ENCODE measurements around the gene ZNF467.
A peak's percentile ranks its signal among the peaks of the same experiment; 100 is the strongest.

ZNF467 gene

GRCh38 chr7:149793261-149793660 lies 19.9 kb upstream of the ZNF467 start:
- Histone ChIP-seq H2BK120ac (ENCODE audit: low read depth, low read length) (no peak overlapping the region), H3K4me2 (ENCODE audit: low read length) (no peak overlapping the region), H3K9ac (ENCODE audit: low read length) (no peak overlapping the region), H3K56ac (ENCODE audit: low read length) (no peak overlapping the region), H3K23ac (ENCODE audit: low read length) (no peak overlapping the region), H4K5ac (ENCODE audit: low read length) (no peak overlapping the region), H2AK5ac (ENCODE audit: low read length) (no peak overlapping the region), H3K27me3 (ENCODE audit: insufficient read depth, low read length, poor library complexity) (peaks cover 8% of the 10 kb centered on the region), H3K79me1 (ENCODE audit: low read length) (no peaks in the 10 kb centered on the region), H3K79me2 (ENCODE audit: control insufficient read depth, insufficient read depth, low read length) (no peaks in the 10 kb centered on the region), H2BK15ac (replicated peaks; ENCODE audit: low read depth) (no peak overlapping the region), H3K4me3 (ENCODE audit: low read length) (no peak overlapping the region), H4K8ac (ENCODE audit: low read depth, low read length) (no peak overlapping the region), H3K18ac (ENCODE audit: low read length) (no peak overlapping the region), H3K4me1 (ENCODE audit: control insufficient read depth, low read depth, low read length) (no peaks in the 10 kb centered on the region), H3K36me3 (ENCODE audit: control insufficient read depth, insufficient read depth, low read length) (no peaks in the 10 kb centered on the region), H2BK5ac (ENCODE audit: low read length) (no peak overlapping the region), H3K27ac (ENCODE audit: low read depth, low read length) (no peak overlapping the region), H3K4ac (ENCODE audit: low read depth, low read length) (no peak overlapping the region)
- no peak for DNase-seq
- no CpG with 5 or more reads among the region's 10 CpGs for WGBS (ENCODE audit: extremely low coverage, insufficient coverage, low lambda C conversion rate)

- WGBS (ENCODE audit: extremely low coverage, insufficient coverage, low lambda C conversion rate): no CpG with 5 or more reads among the region's 15 CpGs
- Histone ChIP-seq H3K27me3 (ENCODE audit: insufficient read depth, low read length, poor library complexity) (peaks cover 10% of the 10 kb centered on the region), H3K4me3 (ENCODE audit: low read length) (no peak overlapping the region), H3K79me1 (ENCODE audit: low read length) (no peaks in the 10 kb centered on the region), H3K4ac (ENCODE audit: low read depth, low read length) (no peak overlapping the region), H3K18ac (ENCODE audit: low read length) (no peak overlapping the region), H4K8ac (ENCODE audit: low read depth, low read length) (no peak overlapping the region), H3K27ac (ENCODE audit: low read depth, low read length) (no peak overlapping the region), H3K9ac (ENCODE audit: low read length) (no peak overlapping the region), H3K4me2 (ENCODE audit: low read length) (no peak overlapping the region), H3K56ac (ENCODE audit: low read length) (no peak overlapping the region), H3K36me3 (ENCODE audit: control insufficient read depth, insufficient read depth, low read length) (no peaks in the 10 kb centered on the region), H2AK5ac (ENCODE audit: low read length) (no peak overlapping the region), H3K23ac (ENCODE audit: low read length) (no peak overlapping the region), H3K79me2 (ENCODE audit: control insufficient read depth, insufficient read depth, low read length) (no peaks in the 10 kb centered on the region), H3K4me1 (ENCODE audit: control insufficient read depth, low read depth, low read length) (no peaks in the 10 kb centered on the region), H4K5ac (ENCODE audit: low read length) (no peak overlapping the region), H2BK5ac (ENCODE audit: low read length) (no peak overlapping the region), H2BK120ac (ENCODE audit: low read depth, low read length) (no peak overlapping the region), H2BK15ac (replicated peaks; ENCODE audit: low read depth) (no peak overlapping the region)
- DNase-seq: no peak
Measured at GRCh38 chr7:149792220-149792595, 18.8 kb upstream of the ZNF467 start.

GRCh38 chr7:149791411-149792219 lies 18.2 kb upstream of the ZNF467 start:
- no peak overlapping the region for H3K9ac ChIP-seq (ENCODE audit: low read length)

GRCh38 chr7:149790754-149791360 lies 17.5 kb upstream of the ZNF467 start:
- no CpG with 5 or more reads among the region's 14 CpGs for WGBS (ENCODE audit: extremely low coverage, insufficient coverage, low lambda C conversion rate)
- no peak overlapping the region for H3K4ac ChIP-seq (ENCODE audit: low read depth, low read length)
- H3K4me2 ChIP-seq (ENCODE audit: low read length): no peak overlapping the region
- no peak overlapping the region for H3K27ac ChIP-seq (ENCODE audit: low read depth, low read length)
- no peak overlapping the region for H2BK120ac ChIP-seq (ENCODE audit: low read depth, low read length)
- no peak for DNase-seq
- no peaks in the 10 kb centered on the region for H3K79me2 ChIP-seq (ENCODE audit: control insufficient read depth, insufficient read depth, low read length)
- H2BK5ac ChIP-seq (ENCODE audit: low read length): no peak overlapping the region
- peak overlapping the region; percentile 45 for H3K23ac ChIP-seq (ENCODE audit: low read length)
- H3K79me1 ChIP-seq (ENCODE audit: low read length): no peaks in the 10 kb centered on the region
- no peak overlapping the region for H4K5ac ChIP-seq (ENCODE audit: low read length)
- no peak overlapping the region for H3K4me3 ChIP-seq (ENCODE audit: low read length)
- no peak overlapping the region for H2BK15ac ChIP-seq (replicated peaks; ENCODE audit: low read depth)
- H2AK5ac ChIP-seq (ENCODE audit: low read length): no peak overlapping the region
- H3K4me1 ChIP-seq (ENCODE audit: control insufficient read depth, low read depth, low read length): no peaks in the 10 kb centered on the region
- H3K36me3 ChIP-seq (ENCODE audit: control insufficient read depth, insufficient read depth, low read length): no peaks in the 10 kb centered on the region
- no peak overlapping the region for H3K56ac ChIP-seq (ENCODE audit: low read length)
- peaks cover 10% of the 10 kb centered on the region for H3K27me3 ChIP-seq (ENCODE audit: insufficient read depth, low read length, poor library complexity)
- no peak overlapping the region for H3K18ac ChIP-seq (ENCODE audit: low read length)
- H3K9ac ChIP-seq (ENCODE audit: low read length): no peak overlapping the region
- no peak overlapping the region for H4K8ac ChIP-seq (ENCODE audit: low read depth, low read length)

More at GRCh38 chr7:149791411-149792219, 18.2 kb upstream of the ZNF467 start:
- no peak overlapping the region for H2BK120ac ChIP-seq (ENCODE audit: low read depth, low read length)
- no peak overlapping the region for H3K18ac ChIP-seq (ENCODE audit: low read length)
- no peaks in the 10 kb centered on the region for H3K4me1 ChIP-seq (ENCODE audit: control insufficient read depth, low read depth, low read length)
- H2BK15ac ChIP-seq (replicated peaks; ENCODE audit: low read depth): no peak overlapping the region
- H3K4me2 ChIP-seq (ENCODE audit: low read length): no peak overlapping the region
- no peak overlapping the region for H3K56ac ChIP-seq (ENCODE audit: low read length)
- H3K27me3 ChIP-seq (ENCODE audit: insufficient read depth, low read length, poor library complexity): peaks cover 10% of the 10 kb centered on the region
- H3K4me3 ChIP-seq (ENCODE audit: low read length): no peak overlapping the region
- H3K79me1 ChIP-seq (ENCODE audit: low read length): no peaks in the 10 kb centered on the region
- no peak overlapping the region for H4K8ac ChIP-seq (ENCODE audit: low read depth, low read length)
- no peak for DNase-seq
- no peak overlapping the region for H2AK5ac ChIP-seq (ENCODE audit: low read length)
- no peak overlapping the region for H4K5ac ChIP-seq (ENCODE audit: low read length)
- no CpG with 5 or more reads among the region's 21 CpGs for WGBS (ENCODE audit: extremely low coverage, insufficient coverage, low lambda C conversion rate)
- peak overlapping the region; percentile 26 for H3K27ac ChIP-seq (ENCODE audit: low read depth, low read length)
- no peak overlapping the region for H2BK5ac ChIP-seq (ENCODE audit: low read length)
- no peaks in the 10 kb centered on the region for H3K36me3 ChIP-seq (ENCODE audit: control insufficient read depth, insufficient read depth, low read length)
- H3K79me2 ChIP-seq (ENCODE audit: control insufficient read depth, insufficient read depth, low read length): no peaks in the 10 kb centered on the region
- no peak overlapping the region for H3K23ac ChIP-seq (ENCODE audit: low read length)
- H3K4ac ChIP-seq (ENCODE audit: low read depth, low read length): no peak overlapping the region

GRCh38 chr7:149790146-149790548 lies 16.8 kb upstream of the ZNF467 start:
- DNase-seq: peak; percentile 49
- H3K79me1 ChIP-seq (ENCODE audit: low read length): no peaks in the 10 kb centered on the region
- H2BK5ac ChIP-seq (ENCODE audit: low read length): no peak overlapping the region
- H3K79me2 ChIP-seq (ENCODE audit: control insufficient read depth, insufficient read depth, low read length): no peaks in the 10 kb centered on the region
- H3K9ac ChIP-seq (ENCODE audit: low read length): peak overlapping the region; percentile 53
- no peak overlapping the region for H2BK15ac ChIP-seq (replicated peaks; ENCODE audit: low read depth)
- no peak overlapping the region for H3K18ac ChIP-seq (ENCODE audit: low read length)
- H2AK5ac ChIP-seq (ENCODE audit: low read length): no peak overlapping the region
- no peaks in the 10 kb centered on the region for H3K36me3 ChIP-seq (ENCODE audit: control insufficient read depth, insufficient read depth, low read length)
- H3K27ac ChIP-seq (ENCODE audit: low read depth, low read length): no peak overlapping the region
- H3K27me3 ChIP-seq (ENCODE audit: insufficient read depth, low read length, poor library complexity): peaks cover 10% of the 10 kb centered on the region
- peak overlapping the region; percentile 31 for H3K4me2 ChIP-seq (ENCODE audit: low read length)
- H3K23ac ChIP-seq (ENCODE audit: low read length): no peak overlapping the region
- no peak overlapping the region for H3K4me3 ChIP-seq (ENCODE audit: low read length)
- H2BK120ac ChIP-seq (ENCODE audit: low read depth, low read length): no peak overlapping the region
- no peak overlapping the region for H4K5ac ChIP-seq (ENCODE audit: low read length)
- no peak overlapping the region for H3K4ac ChIP-seq (ENCODE audit: low read depth, low read length)
- H3K4me1 ChIP-seq (ENCODE audit: control insufficient read depth, low read depth, low read length): no peaks in the 10 kb centered on the region
- WGBS (ENCODE audit: extremely low coverage, insufficient coverage, low lambda C conversion rate): no CpG with 5 or more reads among the region's 56 CpGs
- H4K8ac ChIP-seq (ENCODE audit: low read depth, low read length): no peak overlapping the region
- peak overlapping the region; percentile 42 for H3K56ac ChIP-seq (ENCODE audit: low read length)

Data from mesendoderm (in vitro differentiated cells).